ENCODE measurements around the gene UPP2.

Gene UPP2

DNA sequence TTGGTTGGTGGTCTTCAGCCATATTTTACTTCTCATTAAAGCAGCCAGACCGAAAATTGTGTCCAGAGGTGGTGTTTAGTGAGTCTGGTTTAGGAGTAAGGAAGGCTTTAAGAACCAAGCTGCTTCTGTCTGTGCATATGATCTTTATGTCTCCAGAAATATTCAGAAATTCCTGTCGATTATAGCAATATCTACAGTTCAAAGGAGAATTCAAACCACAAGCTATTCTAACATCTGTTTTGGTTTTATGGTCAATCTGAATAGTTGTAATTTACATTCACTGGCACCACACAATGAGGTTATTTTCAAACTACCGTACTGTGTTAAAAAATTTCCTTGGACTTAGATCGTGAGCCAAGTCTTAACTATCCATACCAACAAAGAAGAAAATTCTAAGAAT, 11.3 kb downstream of the UPP2 start:
- DNase-seq (ENCODE audit: low read depth) = no peak

- no peak for DNase-seq (ENCODE audit: low read depth)
Observed at GRCh38 chr2:158113741-158114295, 12.1 kb downstream of the UPP2 start.

DNA sequence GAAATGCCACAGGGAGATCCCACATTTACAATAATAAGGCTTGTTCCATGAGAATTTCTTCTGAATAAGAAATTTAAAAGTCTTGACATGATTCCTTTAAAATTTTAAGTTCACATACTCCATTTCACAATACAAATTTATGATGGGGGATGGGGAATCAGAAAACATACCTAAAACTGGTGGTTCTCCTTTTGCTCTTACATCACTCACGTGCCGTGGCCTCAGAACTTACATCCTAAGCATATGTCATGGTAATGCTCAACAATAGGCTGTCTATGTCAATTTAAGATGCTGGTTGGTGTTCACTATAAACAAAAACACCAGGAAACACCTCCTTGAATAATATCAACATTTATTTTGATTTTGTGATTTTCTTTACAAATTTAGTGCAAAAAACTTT, 12.8 kb downstream of the UPP2 start:
- no peak for DNase-seq (ENCODE audit: low read depth)

GRCh38 chr2:158115202-158115767, 13.6 kb downstream of the UPP2 start:
- no peak for DNase-seq (ENCODE audit: low read depth)

- no peak for DNase-seq (ENCODE audit: low read depth)
Observed at GRCh38 chr2:158116936-158117335, 15.3 kb downstream of the UPP2 start.

GRCh38 chr2:158120102-158120501, 18.4 kb downstream of the UPP2 start:
- DNase-seq (ENCODE audit: low read depth) = no peak

DNA sequence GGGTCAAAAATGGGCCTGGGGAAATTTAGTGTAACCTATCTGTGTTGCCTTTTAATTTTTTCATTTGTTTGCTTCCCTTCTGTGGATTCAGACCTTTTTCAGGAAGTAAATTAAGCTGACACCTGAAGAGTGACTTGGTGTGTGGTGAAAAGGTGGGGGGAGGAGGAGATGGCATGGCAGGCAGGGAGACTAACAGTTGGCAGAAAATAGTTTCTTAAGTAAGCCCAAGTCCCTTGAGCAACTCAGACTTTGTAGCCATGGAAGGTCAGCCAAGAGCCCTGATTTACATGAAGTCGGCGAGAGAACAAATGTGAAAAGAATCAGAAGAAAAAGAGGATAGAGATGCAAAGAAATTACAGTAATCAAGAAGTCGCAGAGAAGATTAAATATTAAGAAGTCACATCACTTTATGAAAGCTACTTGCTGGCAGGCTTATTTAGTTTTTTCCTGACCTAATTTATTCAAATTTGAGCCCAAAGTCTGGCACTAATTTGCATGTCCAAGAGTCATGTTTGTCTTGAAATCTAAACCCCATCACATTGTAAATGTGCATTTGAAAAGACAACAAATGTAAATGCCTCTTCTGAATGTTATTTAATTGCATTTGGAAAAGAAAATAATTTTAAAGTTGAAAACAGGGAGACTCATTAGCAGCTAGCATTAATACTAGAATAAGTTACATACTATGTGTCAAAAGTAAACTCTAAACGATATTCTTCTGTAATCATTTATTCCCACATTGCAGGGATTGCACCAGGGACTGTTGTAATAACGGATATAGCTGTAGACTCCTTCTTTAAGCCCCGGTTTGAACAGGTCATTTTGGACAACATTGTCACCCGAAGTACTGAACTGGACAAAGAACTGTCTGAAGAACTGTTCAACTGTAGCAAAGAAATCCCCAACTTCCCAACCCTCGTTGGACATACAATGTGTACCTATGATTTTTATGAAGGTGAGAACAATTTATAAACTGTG, 19.3 kb downstream of the UPP2 start:
- no peak for DNase-seq (ENCODE audit: low read depth)

GRCh38 chr2:158124896-158125295, 23.2 kb downstream of the UPP2 start:
- DNase-seq (ENCODE audit: low read depth) = no peak

DNA sequence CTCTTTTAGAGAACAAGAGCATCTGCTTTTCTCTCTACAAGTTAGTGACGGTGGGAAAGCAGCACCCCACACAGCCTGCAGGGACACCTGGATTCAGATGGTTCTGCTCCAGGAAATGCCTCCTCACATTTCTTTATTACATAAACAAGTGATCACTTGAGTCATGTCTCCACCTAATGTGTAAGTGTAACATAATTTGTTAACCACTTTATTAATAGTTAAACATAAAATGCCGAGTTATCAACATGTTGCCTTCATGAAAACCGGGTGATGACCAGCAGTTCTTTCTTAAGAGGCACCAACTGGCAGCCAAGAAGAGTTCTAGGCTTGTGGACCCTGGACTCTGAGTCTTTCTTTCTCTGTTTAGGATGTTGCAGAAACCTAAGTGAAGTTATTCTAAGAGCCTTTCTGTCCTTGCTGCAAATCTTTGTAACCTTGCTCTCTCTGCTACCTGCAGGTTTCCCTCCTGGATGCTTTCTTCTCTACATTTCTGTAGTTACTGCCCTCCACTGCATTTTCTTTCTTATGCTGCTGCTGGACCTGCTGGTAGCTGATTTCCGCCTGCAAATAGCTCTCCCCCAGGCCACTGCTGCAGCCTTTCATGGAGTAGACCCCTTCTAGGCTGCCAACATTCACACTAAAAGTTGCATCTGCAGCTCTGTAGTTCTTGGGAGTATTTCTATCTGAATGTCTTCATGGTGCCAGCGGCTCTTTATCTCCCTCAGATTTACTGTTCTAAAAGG, 24.3 kb downstream of the UPP2 start:
- no peak for DNase-seq (ENCODE audit: low read depth)

DNA sequence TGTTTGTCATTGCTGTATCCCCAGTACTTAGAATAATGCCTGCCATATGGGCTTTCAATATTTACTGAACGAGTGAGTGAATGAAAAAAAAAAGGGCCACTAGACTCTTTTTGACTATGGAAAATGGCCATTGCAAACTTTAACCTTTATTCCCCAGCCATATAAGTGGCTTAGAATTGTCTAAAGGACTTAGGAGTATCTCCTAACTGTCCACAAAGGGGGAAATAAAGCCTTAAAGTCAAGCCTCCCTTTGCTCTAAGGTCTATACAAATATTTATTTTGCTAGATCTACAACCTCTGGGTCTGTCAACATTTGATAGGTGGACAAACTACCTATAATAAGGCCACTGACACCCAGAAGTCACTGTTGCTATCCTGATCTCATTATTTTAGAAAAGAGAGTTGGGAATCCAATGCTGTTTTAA, 25.7 kb downstream of the UPP2 start:
- DNase-seq (ENCODE audit: low read depth) = no peak

GRCh38 chr2:158128168-158128973, 26.7 kb downstream of the UPP2 start:
- DNase-seq (ENCODE audit: low read depth) = no peak

DNA sequence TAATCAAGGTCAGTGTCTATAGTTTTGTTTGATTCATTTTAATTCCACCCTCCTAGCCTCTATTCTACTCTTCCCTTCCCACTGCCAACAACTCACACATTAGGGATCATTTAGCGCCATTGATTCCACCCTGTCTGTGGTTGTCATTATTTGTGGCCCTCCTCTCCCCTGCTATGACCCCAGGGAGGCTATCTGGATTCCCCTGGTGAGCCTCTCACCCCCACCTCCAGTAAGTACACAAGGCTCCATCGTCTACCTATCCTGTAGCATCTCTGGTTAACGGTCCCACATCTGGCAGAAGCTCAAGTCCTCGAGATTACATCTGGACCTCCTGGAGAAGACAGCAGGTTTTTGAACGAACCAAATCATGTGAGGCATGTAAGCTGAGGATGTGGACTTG, 27.4 kb downstream of the UPP2 start:
- no peak for DNase-seq (ENCODE audit: low read depth)

DNA sequence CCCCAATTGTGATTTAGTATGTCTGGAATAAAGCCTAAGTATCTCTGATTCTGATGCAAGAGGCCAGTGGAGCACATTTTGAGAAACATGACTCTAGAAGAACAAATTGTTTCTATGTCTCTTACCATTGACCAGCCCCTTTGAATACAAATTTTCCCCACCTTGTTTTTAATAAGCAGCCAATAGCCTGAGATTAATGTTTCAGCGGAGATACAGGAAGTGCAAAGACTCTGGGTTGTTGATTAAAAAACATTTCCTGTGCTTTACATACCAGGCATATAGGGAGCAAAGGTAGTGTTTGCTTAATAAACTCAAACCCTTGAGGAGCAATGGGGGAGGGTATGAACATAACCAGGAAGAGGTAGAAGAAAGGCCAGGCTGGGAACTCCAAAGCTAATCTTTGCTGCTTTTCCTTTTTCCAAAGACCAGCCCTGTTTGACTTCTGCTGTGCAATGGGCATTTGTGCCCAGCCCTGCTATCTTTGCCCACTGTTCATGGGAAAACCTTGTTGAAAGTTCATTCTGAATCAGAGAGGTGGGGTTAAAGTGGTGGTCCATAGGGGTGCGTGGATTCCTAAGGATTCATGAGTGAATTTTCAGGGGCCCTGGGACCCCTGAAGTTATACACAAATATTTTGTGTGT, 29.3 kb downstream of the UPP2 start:
- no peak for DNase-seq (ENCODE audit: low read depth)

GRCh38 chr2:158131483-158131912, 29.8 kb downstream of the UPP2 start:
- no peak for DNase-seq (ENCODE audit: low read depth)

GRCh38 chr2:158131919-158132566, 30.4 kb downstream of the UPP2 start:
- no peak for DNase-seq (ENCODE audit: low read depth)

GRCh38 chr2:158134055-158134454, 32.4 kb downstream of the UPP2 start:
- DNase-seq (ENCODE audit: low read depth) = no peak

DNA sequence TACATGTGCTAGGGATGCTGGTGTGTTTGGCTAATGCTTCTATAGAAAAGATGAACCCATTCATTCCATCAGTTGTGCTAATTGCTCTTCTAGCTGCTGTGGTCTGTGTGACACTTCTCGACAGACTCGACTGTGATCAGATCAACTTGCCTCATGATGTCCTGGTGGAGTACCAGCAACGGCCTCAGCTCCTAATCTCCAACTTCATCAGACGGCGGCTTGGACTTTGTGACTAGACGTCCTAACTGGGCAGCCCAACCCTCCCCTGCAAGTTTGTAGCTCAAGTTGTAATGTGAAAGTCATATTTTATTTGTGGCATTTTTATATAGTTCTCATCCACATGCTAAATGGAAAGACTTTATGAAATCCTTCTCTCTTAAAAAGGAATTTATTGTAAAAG, 33.0 kb downstream of the UPP2 start:
- DNase-seq (ENCODE audit: low read depth) = no peak

- DNase-seq (ENCODE audit: low read depth) = no peak
Observed at GRCh38 chr2:158135096-158135495, 33.4 kb downstream of the UPP2 start.

DNA sequence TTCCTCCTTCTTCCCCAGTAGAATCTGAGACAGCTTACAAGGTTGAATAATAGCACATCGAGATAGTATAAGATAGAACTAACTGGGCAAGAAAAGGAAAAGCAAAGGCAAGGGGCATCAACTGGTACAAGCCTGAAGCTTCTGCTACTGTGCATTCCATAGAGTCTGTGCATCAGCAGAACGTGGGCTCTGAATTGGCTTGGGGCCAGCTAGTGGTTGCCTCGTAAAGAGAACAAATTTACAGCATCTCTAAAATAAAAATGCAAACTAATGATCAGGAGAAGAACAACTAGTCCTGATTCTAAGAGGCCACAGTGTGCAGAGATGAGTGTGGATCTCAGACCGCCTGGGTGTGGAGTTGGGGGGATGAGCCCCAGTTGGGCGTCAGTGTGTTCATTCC, 36.6 kb downstream of the UPP2 start:
- no peak for DNase-seq (ENCODE audit: low read depth)

GRCh38 chr2:158140201-158140600, 38.5 kb downstream of the UPP2 start:
- no peak for DNase-seq (ENCODE audit: low read depth)

Data from T follicular helper cell (primary cell).